GM10266 (cell line): ENCODE results near the gene ZMAT3.
"Not testable (repeated sequence)": the region's sequence is repeated elsewhere in the genome, so short reads cannot be mapped to it uniquely, and the experiment has no call there.

Experiments used
- DNase-seq: peaks from one replicate; pipeline ENCODE4 v3.0.0; 2012; ENCODE audit errors: extremely low spot score
- TF ChIP-seq, protein P1 (sequence below): IDR thresholded peaks from 2 replicates; pipeline ENCODE4 v1.5.1; 2012; ENCODE audit warnings: mild to moderate bottlenecking, low read depth; ENCODE audit not compliant: control insufficient read depth, insufficient read depth; ENCODE audit errors: missing control alignments

Gene ZMAT3

GRCh38 chr3:179069762-179070390 lies 1.7 kb downstream of the ZMAT3 start:
- TF ChIP-seq, protein P1, sequence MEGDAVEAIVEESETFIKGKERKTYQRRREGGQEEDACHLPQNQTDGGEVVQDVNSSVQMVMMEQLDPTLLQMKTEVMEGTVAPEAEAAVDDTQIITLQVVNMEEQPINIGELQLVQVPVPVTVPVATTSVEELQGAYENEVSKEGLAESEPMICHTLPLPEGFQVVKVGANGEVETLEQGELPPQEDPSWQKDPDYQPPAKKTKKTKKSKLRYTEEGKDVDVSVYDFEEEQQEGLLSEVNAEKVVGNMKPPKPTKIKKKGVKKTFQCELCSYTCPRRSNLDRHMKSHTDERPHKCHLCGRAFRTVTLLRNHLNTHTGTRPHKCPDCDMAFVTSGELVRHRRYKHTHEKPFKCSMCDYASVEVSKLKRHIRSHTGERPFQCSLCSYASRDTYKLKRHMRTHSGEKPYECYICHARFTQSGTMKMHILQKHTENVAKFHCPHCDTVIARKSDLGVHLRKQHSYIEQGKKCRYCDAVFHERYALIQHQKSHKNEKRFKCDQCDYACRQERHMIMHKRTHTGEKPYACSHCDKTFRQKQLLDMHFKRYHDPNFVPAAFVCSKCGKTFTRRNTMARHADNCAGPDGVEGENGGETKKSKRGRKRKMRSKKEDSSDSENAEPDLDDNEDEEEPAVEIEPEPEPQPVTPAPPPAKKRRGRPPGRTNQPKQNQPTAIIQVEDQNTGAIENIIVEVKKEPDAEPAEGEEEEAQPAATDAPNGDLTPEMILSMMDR, result no peak
- peak; percentile 61 for DNase-seq

DNA sequence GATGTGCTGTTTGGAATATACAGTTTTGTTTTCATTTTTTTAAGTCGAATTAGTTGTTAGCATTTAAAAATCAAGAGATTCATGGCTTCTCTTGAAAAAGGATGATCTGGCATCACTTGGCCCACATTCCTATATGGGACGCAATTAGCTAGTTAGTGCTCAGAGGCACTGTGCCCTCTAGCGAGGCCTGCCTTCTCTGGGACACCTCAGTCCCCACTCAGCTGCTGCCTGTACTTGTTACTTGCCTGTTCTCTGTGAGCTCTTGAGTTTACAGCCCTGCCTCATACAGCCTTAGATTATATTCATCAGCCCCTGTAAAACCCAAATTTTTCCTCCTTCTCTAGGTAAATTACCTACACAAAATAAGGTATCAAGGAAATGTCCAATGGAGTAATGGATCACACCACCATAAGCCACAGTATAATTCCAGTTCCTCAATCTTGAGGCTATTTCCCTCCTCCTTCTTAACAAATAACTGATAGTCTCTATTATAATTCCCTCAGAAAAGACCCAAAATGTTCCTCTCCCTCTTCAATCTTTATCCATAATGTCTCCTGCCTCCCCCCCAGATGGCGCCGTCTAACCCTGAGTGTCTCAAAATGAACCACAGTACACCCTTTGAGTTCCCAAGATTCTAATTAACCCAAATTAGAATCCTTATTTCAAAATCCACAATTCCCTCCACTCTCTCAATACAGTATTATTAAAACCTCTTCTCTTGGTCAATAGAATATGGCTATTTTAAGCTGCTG lies 2.7 kb downstream of the ZMAT3 start:
- DNase-seq, result peak; percentile 57
- TF ChIP-seq, protein P1, result peak; percentile 75

DNA sequence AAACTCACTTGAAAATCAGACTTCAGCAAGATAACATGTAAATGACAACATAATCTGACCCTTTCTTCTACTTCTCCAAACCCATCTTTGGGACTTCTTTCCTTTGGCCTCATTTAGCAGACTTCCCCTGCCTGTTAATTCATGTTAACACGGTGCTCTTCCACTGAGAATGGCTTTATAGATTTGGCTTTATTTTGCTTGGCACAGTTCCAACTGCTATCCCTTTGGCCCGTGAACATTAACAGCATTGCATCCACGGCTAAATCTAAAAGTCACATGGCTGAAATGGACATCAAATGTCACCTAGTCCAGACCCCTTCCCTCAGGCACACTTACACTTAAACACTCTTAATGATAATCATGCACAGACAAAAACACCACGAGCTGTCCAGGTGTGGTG lies 3.8 kb downstream of the ZMAT3 start:
- DNase-seq, result no peak
- TF ChIP-seq, protein P1, result no peak

DNA sequence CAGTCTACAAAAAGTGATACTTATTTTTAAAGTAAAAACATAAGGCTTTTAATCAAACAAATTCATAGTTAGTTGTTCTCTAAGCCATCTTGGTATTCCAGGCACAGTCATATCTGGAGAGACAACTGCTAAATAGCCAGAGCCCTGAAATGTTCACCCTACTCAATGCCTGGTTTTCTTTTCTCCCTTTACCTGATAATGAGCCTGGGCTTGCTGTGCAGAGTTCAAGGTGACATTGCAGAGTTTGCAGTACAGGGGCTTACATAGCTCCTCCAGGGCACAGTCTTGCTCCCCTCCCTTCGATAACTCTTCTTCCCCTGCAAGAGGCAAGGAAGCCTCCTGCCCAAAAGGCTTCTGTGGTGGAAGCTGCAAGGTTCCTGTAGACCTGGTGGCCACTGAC lies 4.3 kb downstream of the ZMAT3 start:
- TF ChIP-seq, protein P1, result no peak
- no peak for DNase-seq

DNA sequence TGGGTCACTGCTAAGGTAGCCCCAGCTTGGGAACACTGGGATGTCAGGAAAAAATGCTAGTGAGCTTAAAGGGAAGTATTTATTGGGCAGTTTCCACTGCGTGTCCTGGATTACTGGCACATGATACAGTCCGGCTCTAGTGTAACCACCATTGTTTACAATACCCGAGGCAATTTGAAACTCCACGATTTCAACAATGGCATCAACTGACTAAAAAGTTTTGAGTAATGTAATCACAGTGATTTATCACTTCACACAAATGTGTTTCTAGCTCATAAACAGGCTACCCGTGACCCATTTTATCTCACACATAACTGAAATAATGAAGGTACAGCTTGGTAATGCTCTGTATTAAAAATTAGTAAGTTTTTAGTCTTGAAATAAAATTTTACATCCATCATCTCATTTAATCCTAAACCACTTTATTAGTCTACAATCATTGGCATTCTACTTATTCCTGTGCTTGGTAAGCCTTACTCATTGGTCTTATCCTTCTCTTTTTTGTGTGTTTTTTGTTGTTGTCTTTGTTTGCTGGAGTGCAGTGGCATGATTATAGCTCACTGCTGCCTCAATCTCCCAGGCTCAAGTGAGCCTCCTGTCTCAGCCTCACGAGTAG lies 7.6 kb downstream of the ZMAT3 start:
- no peak for DNase-seq

DNA sequence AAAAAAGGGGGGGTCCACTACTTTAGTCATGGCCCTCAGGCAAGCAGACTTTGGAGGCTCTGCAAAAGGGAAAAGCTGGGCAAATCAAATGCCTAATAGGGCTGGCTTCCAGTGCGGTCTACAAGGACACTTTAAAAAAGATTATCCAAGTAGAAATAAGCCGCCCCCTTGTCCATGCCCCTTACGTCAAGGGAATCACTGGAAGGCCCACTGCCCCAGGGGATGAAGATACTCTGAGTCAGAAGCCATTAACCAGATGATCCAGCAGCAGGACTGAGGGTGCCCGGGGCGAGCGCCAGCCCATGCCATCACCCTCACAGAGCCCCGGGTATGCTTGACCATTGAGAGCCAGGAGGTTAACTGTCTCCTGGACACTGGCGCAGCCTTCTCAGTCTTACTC lies 15.3 kb downstream of the ZMAT3 start:
- no peak for DNase-seq
- TF ChIP-seq, protein P1, result no peak

More for the DNA sequence above, 7.6 kb downstream of the ZMAT3 start:
- TF ChIP-seq, protein P1, result no peak

DNA sequence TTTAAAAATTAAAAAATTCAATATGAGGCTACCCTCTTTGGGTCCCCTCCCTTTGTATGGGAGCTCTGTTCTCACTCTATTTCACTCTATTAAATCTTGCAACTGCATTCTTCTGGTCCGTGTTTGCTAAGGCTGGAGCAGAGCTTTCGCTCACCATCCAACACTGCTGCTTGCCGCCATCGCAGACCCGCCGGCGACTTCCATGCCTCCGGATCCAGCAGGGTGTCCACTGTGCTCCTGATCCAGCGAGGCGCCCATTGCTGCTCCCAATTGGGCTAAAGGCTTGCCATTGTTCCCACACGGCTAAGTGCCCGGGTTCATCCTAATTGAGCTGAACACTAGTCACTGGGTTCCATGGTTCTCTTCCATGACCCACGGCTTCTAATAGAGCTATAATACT lies 17.0 kb downstream of the ZMAT3 start:
- not testable (repeated sequence) for DNase-seq
